Cardiac fibroblast (primary cell): ENCODE data around the gene RPL21.
A peak's percentile ranks its signal among the peaks of the same experiment; 100 is the strongest.

Experiments
- DNase-seq, 2 donors: peaks; one replicate each; pipeline versions ENCODE4 v3.0.0 to v3.0.0-alpha.2; 2010; ENCODE audit warnings: low read depth in 2 of 2
- H3K4me3 ChIP-seq, 2 donors: replicated peaks in 1 of 2; 1 replicate in 1 of 2; 2 replicates in 1 of 2; pipeline ENCODE4 v1.5.1; 2011; ENCODE audit warnings: low read depth in 2 of 2, low read length in 2 of 2, mild to moderate bottlenecking in 2 of 2, moderate library complexity in 1 of 2
- TF ChIP-seq, protein P1 (sequence below): IDR thresholded peaks from one replicate; pipeline ENCODE4 v1.5.1; 2011; ENCODE audit warnings: low read depth, mild to moderate bottlenecking, low read length, inconsistent platforms

The RPL21 gene

DNA sequence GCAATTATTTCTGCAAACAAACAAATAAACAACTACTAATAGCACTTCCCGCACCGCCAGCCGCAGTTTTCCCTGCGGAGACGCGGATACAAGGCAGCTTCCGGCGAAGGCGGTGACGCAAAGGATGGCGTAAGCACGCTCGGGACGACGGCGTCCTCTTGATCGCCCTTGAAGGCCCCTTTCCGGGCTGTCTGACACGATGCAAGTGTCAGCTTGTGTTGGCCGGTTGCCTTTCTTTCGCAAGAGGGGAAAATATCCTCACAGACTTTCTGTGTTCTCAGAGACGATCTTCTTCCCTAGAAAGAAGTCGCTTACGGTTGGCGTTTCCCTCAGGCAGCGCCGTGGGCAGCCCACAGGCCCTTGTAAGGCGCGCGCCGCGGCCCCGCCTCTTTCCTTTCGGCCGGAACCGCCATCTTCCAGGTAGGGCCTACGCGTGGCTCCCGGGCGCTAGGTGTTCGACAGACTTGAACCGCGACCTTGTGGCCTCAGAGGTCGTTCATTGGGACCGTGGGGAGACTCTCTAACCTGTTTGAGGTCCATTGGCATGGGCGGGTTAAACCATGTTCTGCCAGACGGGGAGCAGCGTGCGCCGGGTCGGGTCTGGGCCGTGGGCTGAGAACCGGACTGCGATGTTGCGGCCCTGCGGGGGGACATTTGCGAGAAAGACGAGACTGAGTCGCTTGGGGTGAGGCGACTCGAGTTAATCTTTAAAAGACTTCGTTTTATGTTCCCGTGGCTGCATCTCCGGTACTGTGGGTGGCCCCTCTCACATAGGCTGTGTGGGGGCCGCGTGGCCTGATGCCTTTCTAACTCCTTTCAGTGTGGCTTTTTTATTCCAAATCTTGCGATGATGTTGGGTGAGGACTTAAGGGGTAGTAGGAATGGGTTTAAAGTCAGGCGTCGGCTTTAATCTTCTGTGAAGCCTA is at the start of gene RPL21:
Gene RPL21 (plus strand): TSS at position 393 of the 926 bp plus-strand sequence. CDS start 2,219 bp downstream, outside the sequence.
- DNase-seq = peak; percentile 99
- TF ChIP-seq, protein P1, sequence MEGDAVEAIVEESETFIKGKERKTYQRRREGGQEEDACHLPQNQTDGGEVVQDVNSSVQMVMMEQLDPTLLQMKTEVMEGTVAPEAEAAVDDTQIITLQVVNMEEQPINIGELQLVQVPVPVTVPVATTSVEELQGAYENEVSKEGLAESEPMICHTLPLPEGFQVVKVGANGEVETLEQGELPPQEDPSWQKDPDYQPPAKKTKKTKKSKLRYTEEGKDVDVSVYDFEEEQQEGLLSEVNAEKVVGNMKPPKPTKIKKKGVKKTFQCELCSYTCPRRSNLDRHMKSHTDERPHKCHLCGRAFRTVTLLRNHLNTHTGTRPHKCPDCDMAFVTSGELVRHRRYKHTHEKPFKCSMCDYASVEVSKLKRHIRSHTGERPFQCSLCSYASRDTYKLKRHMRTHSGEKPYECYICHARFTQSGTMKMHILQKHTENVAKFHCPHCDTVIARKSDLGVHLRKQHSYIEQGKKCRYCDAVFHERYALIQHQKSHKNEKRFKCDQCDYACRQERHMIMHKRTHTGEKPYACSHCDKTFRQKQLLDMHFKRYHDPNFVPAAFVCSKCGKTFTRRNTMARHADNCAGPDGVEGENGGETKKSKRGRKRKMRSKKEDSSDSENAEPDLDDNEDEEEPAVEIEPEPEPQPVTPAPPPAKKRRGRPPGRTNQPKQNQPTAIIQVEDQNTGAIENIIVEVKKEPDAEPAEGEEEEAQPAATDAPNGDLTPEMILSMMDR = no peak
- H3K4me3 ChIP-seq = peak within 1 kb of the TSS; percentile 96 to 98

DNA sequence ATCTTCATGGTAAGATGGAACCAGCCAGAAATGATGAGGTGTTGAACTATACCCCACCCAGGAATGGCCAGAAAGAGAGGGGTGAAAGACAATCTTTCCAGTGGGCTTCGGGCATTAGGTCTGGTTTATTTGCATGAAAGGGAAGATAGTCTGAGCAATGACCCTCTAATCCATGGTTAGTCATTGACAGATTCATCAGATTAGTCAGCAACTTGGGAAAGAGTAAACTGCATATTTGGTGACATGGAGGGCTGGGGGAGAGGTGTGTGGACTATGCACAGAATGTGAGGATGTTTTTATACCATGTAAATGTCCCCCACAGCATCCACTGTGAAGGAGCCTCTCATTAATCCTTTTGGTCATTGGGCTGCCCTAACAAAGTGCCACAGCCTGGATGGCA is 49.7 kb upstream of the RPL21 start:
- TF ChIP-seq, protein P1 = no peak
- DNase-seq = no peak
- H3K4me3 ChIP-seq = no peak overlapping the region

DNA sequence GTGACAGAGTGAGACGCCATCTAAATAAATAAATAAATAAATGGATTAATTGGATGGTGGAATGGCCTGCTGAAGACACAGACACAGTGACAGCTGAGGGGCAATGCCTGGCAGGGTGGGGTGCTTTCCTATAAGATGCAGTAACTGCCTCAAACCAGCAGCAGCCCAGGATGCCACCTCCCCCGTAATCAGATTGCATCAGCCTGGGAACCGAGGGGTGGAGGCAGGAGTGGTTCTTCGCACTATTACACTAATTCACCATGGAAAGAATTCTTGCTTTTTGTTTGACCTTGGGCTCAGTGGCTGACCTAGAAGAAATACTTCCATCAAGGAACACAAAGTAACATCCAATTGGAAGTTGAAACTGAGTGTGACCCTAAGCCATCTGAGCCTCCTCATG is 48.2 kb upstream of the RPL21 start:
- no peak overlapping the region for H3K4me3 ChIP-seq
- TF ChIP-seq, protein P1 = no peak
- DNase-seq = no peak

DNA sequence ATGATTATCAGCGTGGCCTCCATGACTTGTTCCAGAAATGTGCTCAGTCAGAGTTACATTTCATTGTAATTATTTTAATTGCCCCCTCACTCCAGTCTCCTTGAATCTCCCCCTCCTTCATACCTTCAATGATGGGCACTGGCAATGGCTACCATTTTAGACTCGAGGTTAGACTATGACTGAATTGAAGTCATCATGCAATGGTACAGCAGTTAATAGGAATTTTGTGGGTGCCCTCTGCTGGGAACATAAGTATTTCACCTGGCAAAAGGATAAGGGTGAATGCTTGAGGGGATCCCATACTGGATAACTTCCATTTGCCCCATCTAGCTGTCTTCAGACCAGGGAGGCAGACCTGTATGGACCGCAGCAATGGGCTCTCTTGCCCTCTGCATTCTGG is 47.5 kb upstream of the RPL21 start:
- TF ChIP-seq, protein P1 = peak; percentile 23
- no peak overlapping the region for H3K4me3 ChIP-seq
- peak; percentile 41 to 57 for DNase-seq

DNA sequence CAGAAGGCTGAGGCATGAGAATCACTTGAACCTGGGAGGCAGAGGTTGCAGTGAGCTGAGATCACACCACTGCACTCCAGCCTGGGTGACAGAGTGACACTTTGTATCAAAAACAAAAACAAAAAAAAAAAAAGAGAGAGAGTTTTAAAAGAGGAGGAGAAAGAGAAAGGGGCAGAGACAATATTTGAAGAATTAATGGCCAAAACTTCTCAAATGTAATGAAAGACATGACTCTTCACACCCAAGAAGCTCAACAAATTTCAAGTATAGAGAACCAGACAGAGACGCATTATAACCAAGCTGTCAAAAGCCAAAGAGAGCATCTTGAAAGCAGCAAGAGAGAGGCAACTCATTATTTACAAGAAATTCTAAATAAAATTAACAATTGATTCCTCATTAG is 42.8 kb upstream of the RPL21 start:
- no peak overlapping the region for H3K4me3 ChIP-seq
- TF ChIP-seq, protein P1 = no peak
- no peak for DNase-seq

DNA sequence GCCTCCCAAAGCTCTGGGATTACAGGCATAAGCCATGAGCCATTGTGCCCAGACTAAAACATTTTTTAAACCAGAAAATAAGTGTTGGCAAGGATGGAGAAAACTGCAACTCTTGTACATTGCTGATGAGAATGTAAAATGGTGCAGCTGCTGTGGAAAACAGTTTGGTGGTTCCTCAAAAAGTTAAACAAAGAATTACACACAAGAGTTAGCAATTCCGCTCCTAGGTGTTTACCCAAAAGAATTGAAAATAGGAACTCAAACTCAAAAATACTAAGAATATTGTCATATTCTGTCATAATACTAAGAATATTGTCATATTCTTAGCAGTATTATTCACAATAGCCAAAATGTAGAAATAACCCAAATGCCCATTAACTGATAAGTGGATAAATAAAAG is 40.1 kb upstream of the RPL21 start:
- no peak overlapping the region for H3K4me3 ChIP-seq
- DNase-seq = no peak
- TF ChIP-seq, protein P1 = no peak
